ENCODE measurements around the gene DPP6. TPM values are rescaled to one million over a fixed set of nuclear protein-coding genes. Genes with fewer than 3 reads are reported as not detected.

The DPP6 gene
- total and polyA plus RNA-seq, 9 of the 15 experiments (the other 6 are each of a cell fraction or from before 2014, with no cell fraction given) = not detected

- DNase-seq (ENCODE audit: extremely low read depth in 1 of 4, low spot score in 3 of 4) = peak; percentile 57 to 78 (median 76)
- peaks cover 55 to 64% of the 10 kb centered on the region in 2 experiments for H3K27me3 ChIP-seq (ENCODE audit: control insufficient read depth in 2 of 2, insufficient read depth in 2 of 2, low read length in 2 of 2)
- TF ChIP-seq RAD21 (CRISPR knock-in tag; conservative IDR thresholded peaks at IDR 0.05 in 1 of 2, IDR thresholded peaks at IDR 0.05 in 1 of 2) (peak in 1 of 2 experiments; percentile 58; a peak in 2 of 4 replicates), ZNF740 (CRISPR knock-in tag; IDR thresholded peaks at IDR 0.05) (0 out of 2 replicates have a peak, but pooled peaks have one; percentile 46), ZNF740 (tag; IDR thresholded peaks at IDR 0.05) (no peak), ARHGAP35 (IDR thresholded peaks at IDR 0.05; ENCODE audit: partially characterized antibody) (no peak), BHLHE40 (IDR thresholded peaks at IDR 0.05; ENCODE audit: low read length) (0 out of 2 replicates have a peak, but pooled peaks have one; percentile 18), PCBP1 (IDR thresholded peaks at IDR 0.05; ENCODE audit: low read depth, low read length, poor library complexity, severe bottlenecking) (peak; percentile 30), NRF1 (conservative IDR thresholded peaks at IDR 0.05 in 1 of 2, IDR thresholded peaks at IDR 0.05 in 1 of 2) (0 out of 4 replicates have a peak, but pooled peaks of 1 of the 2 experiments have one; percentile 9), SMARCC2 (IDR thresholded peaks at IDR 0.05; ENCODE audit: low read depth) (no peak), MAX (CRISPR knock-in tag; IDR thresholded peaks at IDR 0.05) (peak; percentile 22; the same call in 1 of the 2 replicates), ESRRA (IDR thresholded peaks at IDR 0.05; ENCODE audit: borderline replicate concordance, low read depth) (0 out of 2 replicates have a peak, but pooled peaks have one; percentile 23), TFAP4 (CRISPR knock-in tag; IDR thresholded peaks at IDR 0.05; ENCODE audit: borderline replicate concordance) (peak; percentile 78), ZKSCAN8 (CRISPR knock-in tag; IDR thresholded peaks at IDR 0.05) (no peak), CTCFL (IDR thresholded peaks at IDR 0.05; ENCODE audit: borderline replicate concordance, insufficient read depth, low read depth, low read length, poor library complexity, severe bottlenecking) (peak; percentile 89)
These were observed 742.1 kb downstream of the DPP6 start for GRCh38 chr7:154794147-154794780.

More at GRCh38 chr7:154794147-154794780, 742.1 kb downstream of the DPP6 start:
- Histone ChIP-seq H3K79me2 (ENCODE audit: control insufficient read depth, insufficient read depth, low read length) (no peaks in the 10 kb centered on the region), H2AFZ (ENCODE audit: low read depth, low read length) (no peak overlapping the region), H3K9me1 (ENCODE audit: control insufficient read depth, insufficient read depth, low read length) (no peaks in the 10 kb centered on the region), H3K9me3 (replicated peaks; ENCODE audit: control insufficient read depth, insufficient read depth, low read depth, low read length) (no peaks in the 10 kb centered on the region), H3K9ac (ENCODE audit: insufficient read depth in 1 of 2, low read depth in 2 of 2, low read length in 2 of 2) (0 out of 4 replicates have a peak overlapping the region, but pooled peaks of 1 of the 2 experiments have one; percentile 18), H3K4me3 (no peak overlapping the region), H3K4me1 (replicated peaks in 1 of 2; ENCODE audit: control insufficient read depth in 2 of 2, insufficient read depth in 2 of 2, low read length in 2 of 2) (peaks cover 0 to 9% of the 10 kb centered on the region in 2 experiments; a peak in 2 of 5 replicates), H4K20me1 (replicated peaks; ENCODE audit: control insufficient read depth, insufficient read depth, low read length) (0 out of 2 replicates have a peak, but pooled peaks cover 11% of the 10 kb centered on the region), H3K4me2 (ENCODE audit: insufficient read depth, low read length) (no peak overlapping the region; the same call in 1 of the 2 replicates), H3K36me3 (ENCODE audit: control insufficient read depth, insufficient read depth, low read length) (no peaks in the 10 kb centered on the region), H3K27ac (ENCODE audit: extremely low read depth, low read depth, low read length) (no peak overlapping the region)
- POLR2A ChIA-PET = interaction anchor here (0.6 kb wide), 2 partner anchors 168 to 570 kb away, joined by 3 read pairs; no protein-coding TSS in a partner anchor
- in situ Hi-C loops (cut with MboI) = loop anchor here (25.0 kb wide), 1 partner anchor 732 kb away; the partner anchor contains the start of gene DPP6
- 8% methylated on average over 49 of the region's 50 CpGs for WGBS (ENCODE audit: insufficient coverage, low coverage, missing lambda C conversion rate)
- intact Hi-C loops (cut with micrococcal nuclease) = no loop called here
- FAIRE-seq = no peak
- peak; percentile 97 for ATAC-seq
- no TSS peak for BruUV-seq (replicated peaks)
- CTCF ChIA-PET (ENCODE audit: low intra/inter-chr PET ratio) = no interaction called here
